ENCODE data around the gene LGALS3BP.

The LGALS3BP gene

GRCh38 chr17:78934681-78935418 lies 44.9 kb downstream of the LGALS3BP start:
- DNase-seq, result no peak

GRCh38 chr17:78933959-78934568 lies 45.7 kb downstream of the LGALS3BP start:
- no peak for DNase-seq

DNA sequence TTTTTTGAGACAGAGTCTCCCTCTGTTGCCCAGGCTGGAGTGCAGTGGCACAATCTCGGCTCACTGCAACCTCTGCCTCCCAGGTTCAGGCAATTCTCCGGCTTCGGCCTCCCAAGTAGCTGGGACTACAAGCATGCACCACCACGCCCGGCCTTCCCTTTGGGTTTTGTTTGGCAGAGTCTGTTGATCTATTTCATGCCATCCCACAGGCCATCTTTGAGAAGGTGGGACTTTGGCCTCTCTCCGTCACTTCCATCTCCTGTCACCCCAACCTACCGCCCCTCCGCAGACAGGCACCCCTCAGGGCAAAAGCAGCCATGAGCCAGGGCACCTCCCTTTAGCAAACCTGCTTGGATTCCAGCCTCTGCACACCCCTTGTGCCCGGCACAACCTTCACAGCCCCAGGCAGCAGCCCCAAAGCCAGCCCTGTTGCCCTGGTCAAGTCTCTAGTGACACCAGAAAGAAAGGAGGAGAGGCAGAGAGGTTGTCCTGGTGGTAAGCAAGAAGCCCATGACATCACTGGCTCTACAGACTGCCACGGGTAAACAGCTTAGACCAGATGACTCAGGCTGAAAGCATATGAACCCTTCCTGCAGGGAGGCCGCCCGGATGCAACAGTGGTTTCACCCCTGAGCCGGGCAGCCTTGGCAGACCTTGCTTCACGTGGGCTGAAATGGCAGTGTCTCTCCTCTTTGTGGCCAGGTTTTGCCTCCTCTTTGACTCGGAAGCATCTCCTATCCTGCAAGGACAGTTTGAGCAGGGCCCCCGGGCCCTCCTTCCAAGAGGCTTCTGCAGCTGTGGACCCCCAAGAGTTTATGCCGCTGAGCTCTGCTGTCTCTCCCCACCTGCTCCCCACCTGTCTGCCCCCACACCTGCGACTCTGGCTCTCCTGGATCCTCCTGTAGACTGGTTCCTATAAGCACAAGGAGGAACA lies 46.4 kb downstream of the LGALS3BP start:
- peak; percentile 39 for DNase-seq

GRCh38 chr17:78929908-78930775 lies 49.6 kb downstream of the LGALS3BP start:
- no peak for DNase-seq

DNA sequence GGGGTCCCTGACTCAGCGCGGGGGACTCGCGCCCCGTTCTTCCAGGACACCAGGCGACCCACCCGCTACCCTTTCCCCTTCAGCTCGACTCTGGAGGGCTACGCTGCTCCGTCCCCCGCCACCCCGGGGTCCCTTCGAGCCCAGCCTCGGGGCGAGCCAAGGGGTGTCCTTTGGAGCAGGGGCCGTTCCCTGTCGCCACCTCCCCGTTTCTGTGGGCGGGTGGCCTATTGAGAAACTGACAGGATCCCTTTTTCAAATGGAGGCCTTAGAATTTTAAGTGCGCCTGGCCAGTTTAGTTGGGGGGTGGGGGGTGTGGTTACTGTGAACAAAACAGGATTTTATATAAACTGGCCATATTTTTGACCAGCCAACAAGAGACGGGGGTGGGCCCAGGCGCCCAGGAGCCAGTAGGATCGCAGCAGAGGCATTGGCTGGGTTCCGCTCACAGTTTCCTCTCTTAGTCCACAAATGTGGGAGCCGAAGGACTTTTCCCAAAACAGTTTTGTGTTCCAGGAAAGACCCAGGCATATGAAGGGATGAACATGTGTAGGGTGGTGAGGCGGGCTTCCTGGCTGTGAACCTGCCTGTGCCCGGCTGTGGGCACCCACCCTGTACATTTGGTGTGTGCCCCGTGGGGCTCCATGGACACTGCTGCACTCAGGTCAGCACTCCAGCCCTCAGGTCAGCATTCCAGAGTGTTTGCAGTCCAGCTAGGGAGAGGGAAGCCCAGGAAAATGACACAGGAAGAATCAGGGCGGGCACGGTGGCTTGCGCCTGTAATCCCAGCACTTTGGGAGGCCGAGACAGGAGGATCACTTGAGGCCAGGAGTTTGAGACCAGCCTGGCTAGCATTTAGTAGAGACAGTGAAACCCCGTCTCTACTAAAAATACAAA lies 53.8 kb downstream of the LGALS3BP start:
- no peak for DNase-seq

- DNase-seq, result peak; percentile 57
Observed at GRCh38 chr17:78925234-78925633, 54.5 kb downstream of the LGALS3BP start, which contains the start of gene TIMP2. Gene TIMP2, minus strand, starts transcription at chr17:78925387. Its CDS starts 299 bp downstream, at chr17:78925088.

DNA sequence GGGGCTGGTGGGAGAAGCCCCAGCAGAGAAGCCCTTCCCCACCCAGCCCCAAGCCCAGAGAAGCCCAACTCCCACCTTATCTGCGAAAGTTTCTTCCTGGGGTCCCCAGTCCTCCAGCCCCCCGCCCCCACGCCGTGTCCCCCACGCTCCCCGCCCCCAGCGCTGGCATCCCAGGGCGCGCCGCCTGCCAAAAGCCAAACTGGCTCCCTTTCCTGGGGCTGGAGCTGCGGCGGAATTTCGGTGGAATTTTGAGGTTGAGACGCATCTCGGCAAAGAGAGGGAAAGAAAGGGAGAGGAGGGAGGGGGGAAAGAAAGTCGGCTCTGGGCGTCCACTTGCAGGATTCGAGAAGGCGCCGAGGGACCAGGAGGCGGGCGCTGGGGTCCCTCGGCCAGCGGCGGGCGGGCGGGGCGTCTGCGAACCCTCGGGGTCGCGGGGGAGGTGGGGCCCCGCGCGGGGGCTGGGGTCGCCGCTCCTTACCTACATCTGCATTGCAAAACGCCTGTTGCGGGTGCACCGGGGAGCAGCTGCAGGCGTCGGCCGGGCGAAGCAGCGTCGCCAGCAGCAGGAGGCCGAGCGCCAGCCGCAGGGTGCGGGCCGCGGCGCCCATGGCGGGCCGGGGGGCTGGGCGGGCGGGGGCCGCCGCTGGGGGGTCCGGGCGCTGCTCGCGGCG lies 55.1 kb downstream of the LGALS3BP start:
- no peak for DNase-seq

GRCh38 chr17:78923660-78924453 lies 55.9 kb downstream of the LGALS3BP start:
- peak; percentile 45 for DNase-seq

DNA sequence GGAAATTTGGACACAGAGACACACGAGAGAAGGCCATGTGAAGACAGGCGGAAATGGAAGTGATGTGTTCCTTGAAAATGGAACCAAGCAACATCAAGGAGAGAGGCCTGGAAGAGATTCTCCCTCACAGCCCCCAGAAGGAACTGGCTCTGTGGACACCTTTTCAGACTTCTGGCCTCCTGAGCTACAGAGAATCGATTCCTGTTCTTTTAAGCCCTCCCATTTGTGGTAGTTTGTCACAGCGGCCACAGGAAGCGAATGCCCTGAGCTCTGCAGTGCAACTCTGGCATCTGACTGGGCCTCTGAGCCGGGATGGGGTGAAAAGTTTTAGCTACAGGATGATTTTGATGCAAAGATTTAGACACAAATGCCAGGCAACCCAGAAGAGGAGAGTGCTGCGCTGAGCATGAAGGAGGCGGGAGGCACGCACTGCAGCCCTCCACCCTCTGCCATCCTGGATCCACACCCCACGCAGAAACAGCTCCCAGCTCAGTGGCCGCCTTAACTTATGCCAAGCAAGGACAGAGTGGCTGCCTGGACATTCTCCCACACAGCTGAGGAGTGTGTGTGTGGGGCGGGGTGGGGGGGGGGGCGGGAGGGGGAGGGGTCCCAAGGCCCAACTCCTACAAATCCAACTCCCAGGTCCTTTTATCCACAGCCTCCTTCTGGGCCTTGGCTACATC lies 56.8 kb downstream of the LGALS3BP start:
- no peak for DNase-seq

DNA sequence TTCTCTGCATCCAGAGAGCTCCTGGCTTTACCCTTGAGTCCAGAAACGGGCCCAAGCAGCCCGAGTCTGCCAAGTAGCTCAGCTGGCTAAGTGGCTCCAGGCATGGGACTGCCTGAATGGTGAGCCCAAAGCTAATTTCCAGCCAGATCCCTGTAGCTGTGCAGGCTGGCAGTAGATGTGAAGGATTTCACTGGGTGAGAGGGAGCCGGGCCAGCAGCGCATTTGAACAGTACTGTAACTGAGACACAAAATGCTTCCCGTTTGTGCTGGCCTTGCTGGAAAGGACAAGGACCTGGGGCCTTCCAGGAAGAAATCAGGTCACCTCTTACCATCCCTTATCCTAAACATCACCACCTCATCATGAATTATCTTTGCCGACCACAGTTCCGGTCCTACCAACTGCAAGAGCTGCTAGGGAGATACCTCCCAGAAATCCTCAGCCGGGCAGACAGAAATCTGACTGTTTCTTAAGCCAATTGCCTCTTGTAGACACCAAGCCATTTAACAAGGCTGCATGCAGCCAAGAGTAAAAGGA lies 58.2 kb downstream of the LGALS3BP start:
- no peak for DNase-seq

Measured in stimulated activated CD4-positive, alpha-beta T cell treated with anti-CD3 and anti-CD28 coated beads, Interleukin-1b, Interleukin-23, amount 100 ng/mL, for 48 hours (primary cell).